Ovary (tissue), 9 donors: ENCODE data around the gene WDR49. TPM values are rescaled to one million over a fixed set of nuclear protein-coding genes. Genes with fewer than 3 reads are reported as not detected.

ENCODE experiments used
- DNase-seq, 5 donors: peaks; one replicate each; pipeline ENCODE4 v3.0.0-alpha.2; 2019 to 2020
- H3K27ac ChIP-seq, 2 donors: fragments of 200-600 bp; one replicate each; pipeline versions ENCODE4 v1.5.1 to v1.8.0; 2019 to 2022
- H3K27me3 ChIP-seq: fragments of 200-600 bp; one replicate; pipeline ENCODE4 v1.8.0; 2022
- H3K36me3 ChIP-seq: fragments of 200-600 bp; sonication (generic); one replicate; pipeline ENCODE4 v1.5.1; 2019
- H3K4me1 ChIP-seq: one replicate; pipeline ENCODE4 v1.8.1; 2013; ENCODE audit warnings: mild to moderate bottlenecking, moderate library complexity; ENCODE audit not compliant: insufficient read depth
- H3K4me3 ChIP-seq: fragments of 200-600 bp; sonication (generic); one replicate; pipeline ENCODE4 v1.5.1; 2017
- H3K9me3 ChIP-seq, 2 donors: fragments of 200-600 bp in 1 of 2; sonication (generic) in 1 of 2; one replicate each; pipeline versions ENCODE4 v1.5.1 to v1.8.1; 2013 to 2019; ENCODE audit warnings: mild to moderate bottlenecking in 1 of 2, moderate library complexity in 1 of 2
- CTCF ChIP-seq, 3 donors: fragments of 450-650 bp in 2 of 3; fragments of 200-600 bp in 1 of 3; IDR thresholded peaks; one replicate each; pipeline versions ENCODE4 v1.5.1 to v1.8.0; 2016 to 2022; ENCODE audit warnings: antibody characterized with exemption in 3 of 3, mild to moderate bottlenecking in 1 of 3
- EP300 ChIP-seq: sonication (generic); formaldehyde crosslinking; IDR thresholded peaks from one replicate; pipeline ENCODE4 v1.6.1; 2017; ENCODE audit warnings: antibody characterized with exemption
- POLR2A ChIP-seq: fragments of 450-650 bp; IDR thresholded peaks from one replicate; pipeline ENCODE4 v1.6.1; 2017; ENCODE audit warnings: antibody characterized with exemption, mild to moderate bottlenecking, moderate library complexity
- WGBS, 3 donors: extraction: QIAGEN DNeasy Blood & Tissue Kit in 1 of 3; methylation state at CpG; one replicate each; pipeline versions ENCODE4 v1.1.5 to v1.1.7; 2013 to 2017; 5-methylcytosine and 5-hydroxymethylcytosine counted together
- intact Hi-C, 4 donors: fragments of 100-400 bp; cut with DNase I; formaldehyde crosslinking; loops; one replicate each; pipeline versions ENCODE4 v1.11.0 to v1.15.1; 2022 to 2023
- polyA plus RNA-seq, 2 donors: library from polyadenylated mRNA; stranded (reverse); fragments of 200-250 nt in 1 of 2; fragments of 350-450 nt in 1 of 2; fragmentation: Illumina TruSeq in 1 of 2; extraction: RNeasy Lipid Tissue Mini Kit (QIAGEN cat#74804) in 1 of 2; gene quantifications; one replicate each; pipeline ENCODE4 v1.2.3, GENCODE V29; 2013 to 2014
- total RNA-seq, 7 donors: library from RNA; depleted of rRNA in 2 of 7; stranded (reverse); fragments of >200 nt in 2 of 7; fragmentation: NEBNext Ultra II Directional in 3 of 7; extraction: Animal tissue kit (Norgen Biotek cat#: 25700) in 3 of 7; gene quantifications; one replicate each; pipeline versions ENCODE4 v1.1.0 to v1.2.4, GENCODE V29; 2016 to 2023
- donor health status: DM: no; HTN: no; CAD: no; lungs with moderate emphysema.
- donor health status: DM: no; HTN: no; CAD: no.
- donor health status: Bipolar disorder and iron deficiency.
- donor health status: DM: yes; HTN: yes; CAD: no.
- donor health status: DM: no; HTN: no; CAD: no.
- donor health status: DM: yes; HTN: yes; CAD: no.

Gene WDR49
- total and polyA plus RNA-seq, 9 donors = 0.12 to 20.6 (median 1.0) TPM

GRCh38 chr3:167653155-167653554 lies 587 bp downstream of the WDR49 start:
- 82 to 86% (median 83%) methylated on average over 1 of the region's 1 CpG for WGBS, 3 donors
- no peak overlapping the region for H3K27ac ChIP-seq

GRCh38 chr3:167651826-167652225 lies 1.9 kb downstream of the WDR49 start:
- DNase-seq = no peak
- H3K27me3 ChIP-seq = no peaks in the 10 kb centered on the region
- H3K9me3 ChIP-seq = no peaks in the 10 kb centered on the region
- H3K27ac ChIP-seq = no peak overlapping the region
- intact Hi-C loops = no loop called here
- H3K4me3 ChIP-seq = no peak overlapping the region
- WGBS, 3 donors = 89 to 94% (median 93%) methylated on average over 1 of the region's 1 CpG
- no peak for TF ChIP-seq EP300
- no peak for TF ChIP-seq CTCF (IDR thresholded peaks at IDR 0.05)
- TF ChIP-seq POLR2A = no peak
- peaks cover 4% of the 10 kb centered on the region for H3K4me1 ChIP-seq
- H3K36me3 ChIP-seq = no peaks in the 10 kb centered on the region

More at GRCh38 chr3:167653155-167653554, 587 bp downstream of the WDR49 start:
- no peaks in the 10 kb centered on the region for H3K9me3 ChIP-seq
- no peaks in the 10 kb centered on the region for H3K27me3 ChIP-seq
- DNase-seq = no peak
- H3K4me3 ChIP-seq = no peak overlapping the region
- no peaks in the 10 kb centered on the region for H3K36me3 ChIP-seq
- intact Hi-C loops = no loop called here
- TF ChIP-seq POLR2A = no peak
- H3K4me1 ChIP-seq = peaks cover 4% of the 10 kb centered on the region

GRCh38 chr3:167650459-167650858 lies 3.3 kb downstream of the WDR49 start:
- WGBS, 3 donors = 81 to 90% (median 83%) methylated on average over 2 of the region's 2 CpGs
- intact Hi-C loops = no loop called here
- Histone ChIP-seq H3K27ac (no peak overlapping the region), H3K27me3 (no peaks in the 10 kb centered on the region), H3K9me3 (no peaks in the 10 kb centered on the region), H3K36me3 (no peaks in the 10 kb centered on the region), H3K4me1 (peaks cover 4% of the 10 kb centered on the region), H3K4me3 (no peak overlapping the region)
- no peak for TF ChIP-seq POLR2A
- TF ChIP-seq EP300 = no peak
- no peak for TF ChIP-seq CTCF (IDR thresholded peaks at IDR 0.05)
- DNase-seq = no peak

GRCh38 chr3:167649746-167650145 lies 4.0 kb downstream of the WDR49 start:
- H3K36me3 ChIP-seq = no peaks in the 10 kb centered on the region
- intact Hi-C loops = no loop called here
- no peak for DNase-seq
- H3K4me3 ChIP-seq = no peak overlapping the region
- TF ChIP-seq POLR2A (no peak), EP300 (no peak), CTCF (IDR thresholded peaks at IDR 0.05) (no peak)
- no peaks in the 10 kb centered on the region for H3K27me3 ChIP-seq
- peaks cover 4% of the 10 kb centered on the region for H3K4me1 ChIP-seq
- H3K9me3 ChIP-seq = no peaks in the 10 kb centered on the region
- no peak overlapping the region for H3K27ac ChIP-seq
- 85 to 87% (median 86%) methylated on average over 1 of the region's 1 CpG for WGBS, 3 donors

GRCh38 chr3:167644611-167645010 lies 9.1 kb downstream of the WDR49 start:
- H3K36me3 ChIP-seq = no peaks in the 10 kb centered on the region
- 73 to 75% (median 74%) methylated on average over 1 of the region's 1 CpG for WGBS, 3 donors
- no peak overlapping the region for H3K4me3 ChIP-seq
- intact Hi-C loops = no loop called here
- TF ChIP-seq EP300 (no peak), POLR2A (no peak), CTCF (IDR thresholded peaks at IDR 0.05) (no peak)
- no peaks in the 10 kb centered on the region for H3K9me3 ChIP-seq
- H3K4me1 ChIP-seq = peaks cover 4% of the 10 kb centered on the region
- no peak for DNase-seq
- H3K27me3 ChIP-seq = no peaks in the 10 kb centered on the region
- H3K27ac ChIP-seq = no peak overlapping the region
